ENCODE results near the gene PPP1R37.

Gene PPP1R37

GRCh38 chr19:45164577-45165335, 71.8 kb downstream of the PPP1R37 start:
- DNase-seq (ENCODE audit: low read depth, low spot score), result peak; percentile 45
- no peak overlapping the region for H3K4me3 ChIP-seq (ENCODE audit: low read depth, low read length)
- in situ Hi-C loops (cut with HindIII; ENCODE audit: low sequenced_read_pairs), result no loop called here
- TF ChIP-seq CTCF (IDR thresholded peaks at IDR 0.05; ENCODE audit: low read depth, low read length), result no peak

GRCh38 chr19:45166723-45167252, 73.8 kb downstream of the PPP1R37 start:
- no peak overlapping the region for H3K4me3 ChIP-seq (ENCODE audit: low read depth, low read length)
- no peak for TF ChIP-seq CTCF (IDR thresholded peaks at IDR 0.05; ENCODE audit: low read depth, low read length)
- in situ Hi-C loops (cut with HindIII; ENCODE audit: low sequenced_read_pairs), result no loop called here
- DNase-seq (ENCODE audit: low read depth, low spot score), result no peak

GRCh38 chr19:45168767-45169351, 75.9 kb downstream of the PPP1R37 start:
- H3K4me3 ChIP-seq (ENCODE audit: low read depth, low read length), result no peak overlapping the region
- in situ Hi-C loops (cut with HindIII; ENCODE audit: low sequenced_read_pairs), result no loop called here
- no peak for TF ChIP-seq CTCF (IDR thresholded peaks at IDR 0.05; ENCODE audit: low read depth, low read length)
- no peak for DNase-seq (ENCODE audit: low read depth, low spot score)

GRCh38 chr19:45169602-45170001, 76.6 kb downstream of the PPP1R37 start:
- in situ Hi-C loops (cut with HindIII; ENCODE audit: low sequenced_read_pairs), result no loop called here
- TF ChIP-seq CTCF (IDR thresholded peaks at IDR 0.05; ENCODE audit: low read depth, low read length), result no peak
- no peak overlapping the region for H3K4me3 ChIP-seq (ENCODE audit: low read depth, low read length)
- DNase-seq (ENCODE audit: low read depth, low spot score), result no peak

- no peak for DNase-seq (ENCODE audit: low read depth, low spot score)
- H3K4me3 ChIP-seq (ENCODE audit: low read depth, low read length), result no peak overlapping the region
- TF ChIP-seq CTCF (IDR thresholded peaks at IDR 0.05; ENCODE audit: low read depth, low read length), result no peak
- in situ Hi-C loops (cut with HindIII; ENCODE audit: low sequenced_read_pairs), result no loop called here
Observed at GRCh38 chr19:45170146-45171106, 77.4 kb downstream of the PPP1R37 start.

- in situ Hi-C loops (cut with HindIII; ENCODE audit: low sequenced_read_pairs), result no loop called here
- H3K4me3 ChIP-seq (ENCODE audit: low read depth, low read length), result no peak overlapping the region
- TF ChIP-seq CTCF (IDR thresholded peaks at IDR 0.05; ENCODE audit: low read depth, low read length), result no peak
- no peak for DNase-seq (ENCODE audit: low read depth, low spot score)
Observed at GRCh38 chr19:45171211-45171623, 78.2 kb downstream of the PPP1R37 start.
